Tibial artery (tissue), 4 donors: ENCODE results near the gene PCK2.

Source experiments
- DNase-seq, 2 donors: peaks; one replicate each; pipeline ENCODE4 v3.0.0-alpha.2; 2019
- H3K27ac ChIP-seq, 2 donors: fragments of 200-600 bp; sonication (generic) in 1 of 2; 1 replicate in 1 of 2; 2 replicates in 1 of 2; pipeline ENCODE4 v1.5.1; 2018 to 2019; ENCODE audit warnings: mild to moderate bottlenecking in 1 of 2
- H3K27me3 ChIP-seq, 2 donors: fragments of 200-600 bp; sonication (generic) in 1 of 2; one replicate each; pipeline versions ENCODE4 v1.5.1 to v1.6.0; 2016 to 2019
- H3K36me3 ChIP-seq, 3 donors: fragments of 200-600 bp; sonication (generic) in 2 of 3; one replicate each; pipeline ENCODE4 v1.5.1; 2016 to 2019; ENCODE audit warnings: mild to moderate bottlenecking in 2 of 3
- H3K4me1 ChIP-seq, 4 donors: fragments of 200-600 bp; sonication (generic) in 2 of 4; 1 replicate in 3 of 4; 2 replicates in 1 of 4; pipeline ENCODE4 v1.5.1; 2016 to 2019
- H3K4me3 ChIP-seq, 2 donors: fragments of 200-600 bp; sonication (generic) in 1 of 2; 1 replicate in 1 of 2; 2 replicates in 1 of 2; pipeline ENCODE4 v1.5.1; 2018 to 2019; ENCODE audit warnings: mild to moderate bottlenecking in 2 of 2
- H3K9me3 ChIP-seq, 3 donors: fragments of 200-600 bp; sonication (generic) in 1 of 3; one replicate each; pipeline ENCODE4 v1.5.1; 2016 to 2019
- CTCF ChIP-seq, 2 experiments: fragments of 200-600 bp in 1 of 2; fragments of 450-650 bp in 1 of 2; IDR thresholded peaks; one replicate each; pipeline ENCODE4 v1.5.1; 2017 to 2019; ENCODE audit warnings: antibody characterized with exemption in 2 of 2, mild to moderate bottlenecking in 1 of 2, moderate library complexity in 1 of 2
- intact Hi-C: fragments of 100-400 bp; cut with DNase I; formaldehyde crosslinking; loops from one replicate; pipeline ENCODE4 v1.15.0; 2023; ENCODE audit warnings: low total_unique reads

The PCK2 gene

GRCh38 chr14:24084440-24084839, 9.7 kb upstream of the PCK2 start:
- intact Hi-C loops: no loop called here
- no peak for DNase-seq
- Histone ChIP-seq H3K4me3 (no peak overlapping the region), H3K36me3 (no peaks in the 10 kb centered on the region), H3K27me3 (peaks cover 0 to 3% of the 10 kb centered on the region in 2 donors), H3K9me3 (no peaks in the 10 kb centered on the region), H3K27ac (no peak overlapping the region), H3K4me1 (peaks cover 0 to 10% (median 7%) of the 10 kb centered on the region in 4 donors)
- no peak for TF ChIP-seq CTCF (IDR thresholded peaks at IDR 0.05)

GRCh38 chr14:24085215-24085614, 8.9 kb upstream of the PCK2 start:
- no peak for TF ChIP-seq CTCF (IDR thresholded peaks at IDR 0.05)
- Histone ChIP-seq H3K36me3 (no peaks in the 10 kb centered on the region), H3K9me3 (no peaks in the 10 kb centered on the region), H3K27me3 (peaks cover 0 to 3% of the 10 kb centered on the region in 2 donors), H3K4me3 (no peak overlapping the region), H3K27ac (no peak overlapping the region), H3K4me1 (peaks cover 0 to 10% (median 7%) of the 10 kb centered on the region in 4 donors)
- DNase-seq: no peak
- intact Hi-C loops: no loop called here

GRCh38 chr14:24086193-24086955, 7.7 kb upstream of the PCK2 start:
- DNase-seq: no peak
- no peaks in the 10 kb centered on the region for H3K36me3 ChIP-seq
- peaks cover 0 to 3% of the 10 kb centered on the region in 2 donors for H3K27me3 ChIP-seq
- H3K4me1 ChIP-seq: peaks cover 0 to 5% (median 4%) of the 10 kb centered on the region in 4 donors
- intact Hi-C loops: no loop called here
- H3K9me3 ChIP-seq: no peaks in the 10 kb centered on the region
- no peak for TF ChIP-seq CTCF (IDR thresholded peaks at IDR 0.05)
- H3K4me3 ChIP-seq: no peak overlapping the region
- H3K27ac ChIP-seq: no peak overlapping the region

- H3K36me3 ChIP-seq: no peaks in the 10 kb centered on the region
- no peaks in the 10 kb centered on the region for H3K9me3 ChIP-seq
- H3K27me3 ChIP-seq: no peaks in the 10 kb centered on the region
- no peak overlapping the region for H3K4me3 ChIP-seq
- H3K27ac ChIP-seq: no peak overlapping the region
- TF ChIP-seq CTCF (IDR thresholded peaks at IDR 0.05): no peak
- no peak for DNase-seq
- no peaks in the 10 kb centered on the region for H3K4me1 ChIP-seq
- intact Hi-C loops: no loop called here
Observed at GRCh38 chr14:24087004-24087403, 7.1 kb upstream of the PCK2 start.

- no peaks in the 10 kb centered on the region for H3K27me3 ChIP-seq
- no peak overlapping the region for H3K4me3 ChIP-seq
- peaks cover 0 to 3% (median 1%) of the 10 kb centered on the region in 4 donors for H3K4me1 ChIP-seq
- H3K27ac ChIP-seq: no peak overlapping the region
- DNase-seq: no peak
- H3K36me3 ChIP-seq: no peaks in the 10 kb centered on the region
- intact Hi-C loops: no loop called here
- no peak for TF ChIP-seq CTCF (IDR thresholded peaks at IDR 0.05)
- H3K9me3 ChIP-seq: no peaks in the 10 kb centered on the region
Observed at GRCh38 chr14:24088095-24088494, 6.0 kb upstream of the PCK2 start.
